Astrocyte (in vitro differentiated cells and primary cell): ENCODE results near the gene DCAF5.

Experiments used
- CTCF ChIP-seq: IDR thresholded peaks from 2 replicates; pipeline ENCODE4 v1.5.1; 2011; ENCODE audit warnings: low read depth, mild to moderate bottlenecking, inconsistent platforms, low read length, moderate library complexity; ENCODE audit not compliant: insufficient read depth
- EZH2 ChIP-seq: IDR thresholded peaks from 2 replicates; pipeline ENCODE4 v1.6.1; 2012; ENCODE audit warnings: mild to moderate bottlenecking, low read length, inconsistent platforms; ENCODE audit not compliant: insufficient read depth

GRCh38 chr14:69047255-69047654 is 105.7 kb downstream of the DCAF5 start:
- no peak for TF ChIP-seq CTCF
- no peak for TF ChIP-seq EZH2
